Fibroblast of pulmonary artery (primary cell): ENCODE results near the gene ARL8A.
"Not testable (repeated sequence)": the region's sequence is repeated elsewhere in the genome, so short reads cannot be mapped to it uniquely, and the experiment has no call there.

Experiments used
- DNase-seq: peaks from one replicate; pipeline ENCODE4 v3.0.0-alpha.2; 2010; ENCODE audit warnings: low read depth
- H3K4me3 ChIP-seq: replicated peaks from 2 replicates; pipeline ENCODE4 v1.5.1; 2011; ENCODE audit warnings: low read depth, mild to moderate bottlenecking, control low read depth, low read length, moderate library complexity
- CTCF ChIP-seq: IDR thresholded peaks from 2 replicates; pipeline ENCODE4 v1.5.1; 2011; ENCODE audit warnings: mild to moderate bottlenecking, control low read depth, low read length, inconsistent platforms; ENCODE audit errors: missing control alignments

The ARL8A gene

GRCh38 chr1:202144402-202145067 lies at the start of gene ARL8A:
ARL8A (minus strand) TSS chr1:202144737; CDS start chr1:202144572, 165 bp downstream.
- DNase-seq = no peak
- no peak for TF ChIP-seq CTCF

GRCh38 chr1:202194328-202194648 lies 49.8 kb upstream of the ARL8A start:
- TF ChIP-seq CTCF = no peak
- no peak for DNase-seq
- no peak overlapping the region for H3K4me3 ChIP-seq

More at GRCh38 chr1:202144402-202145067, at the start of gene ARL8A:
- H3K4me3 ChIP-seq = peak within 1 kb of the TSS; percentile 80

GRCh38 chr1:202193614-202194327 lies 49.2 kb upstream of the ARL8A start, which contains the start of gene LGR6:
LGR6 (plus strand) TSS chr1:202193799; CDS start chr1:202193990, 191 bp downstream.
- H3K4me3 ChIP-seq = no peak within 1 kb of the TSS
- DNase-seq = no peak

DNA sequence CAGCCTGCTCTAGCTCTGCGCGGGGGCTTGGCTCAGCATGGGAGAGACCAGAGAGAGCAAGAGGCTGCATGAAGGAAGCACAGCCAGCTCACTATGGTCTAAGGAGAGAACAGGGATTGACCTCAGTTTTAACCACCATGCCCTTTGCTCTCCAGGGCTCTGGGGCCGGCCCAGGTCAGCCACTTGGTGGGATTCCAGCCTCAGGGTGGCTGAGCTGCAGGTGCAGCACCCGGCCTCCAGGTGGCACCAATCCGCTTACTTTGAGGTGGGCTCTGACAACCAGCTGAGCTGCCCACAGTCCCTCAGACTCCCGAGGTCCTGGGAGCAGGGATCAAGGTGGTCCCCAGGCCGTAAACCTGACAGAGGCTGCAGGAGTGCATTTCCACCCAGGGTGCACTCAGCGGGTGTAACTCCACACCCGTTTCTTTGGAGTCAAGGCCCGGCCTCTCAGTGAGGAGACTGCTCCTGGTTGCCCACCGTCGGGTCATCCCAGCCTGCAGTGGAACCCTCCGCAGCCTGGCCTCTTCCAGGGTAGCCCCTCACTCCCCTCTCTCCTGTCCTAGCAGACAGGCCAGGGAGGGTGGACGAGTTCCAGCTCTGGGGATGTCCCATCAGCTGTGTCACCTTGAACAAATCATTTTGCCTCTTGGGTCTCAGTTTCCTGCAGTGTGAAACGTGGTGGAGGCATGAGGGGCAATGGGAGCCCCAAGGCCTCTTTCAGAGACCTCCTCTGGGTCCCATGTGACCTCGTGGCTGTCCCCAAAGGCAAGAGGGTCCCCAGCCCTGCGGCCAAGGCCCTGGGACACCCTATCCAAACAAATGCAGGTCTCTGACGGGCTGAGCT lies 48.5 kb upstream of the ARL8A start:
- peak; percentile 86 for TF ChIP-seq CTCF
- peak; percentile 59 for DNase-seq
- no peak overlapping the region for H3K4me3 ChIP-seq

More at GRCh38 chr1:202193614-202194327, 49.2 kb upstream of the ARL8A start, which contains the start of gene LGR6:
- no peak for TF ChIP-seq CTCF

DNA sequence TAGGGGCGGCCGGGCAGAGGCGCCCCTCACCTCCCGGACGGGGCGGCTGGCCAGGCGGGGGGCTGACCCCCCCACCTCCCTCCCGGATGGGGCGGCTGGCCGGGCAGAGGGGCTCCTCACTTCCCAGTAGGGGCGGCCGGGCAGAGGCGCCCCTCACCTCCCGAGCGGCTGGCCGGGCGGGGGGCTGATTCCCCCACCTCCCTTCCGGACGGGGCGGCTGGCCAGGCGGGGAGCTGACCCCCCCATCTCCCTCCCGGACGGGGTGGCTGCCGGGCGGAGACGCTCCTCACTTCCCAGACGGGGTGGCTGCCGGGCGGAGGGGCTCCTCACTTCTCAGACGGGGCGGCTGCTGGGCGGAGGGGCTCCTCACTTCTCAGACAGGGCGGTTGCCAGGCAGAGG lies 46.9 kb upstream of the ARL8A start:
- not testable (repeated sequence) for DNase-seq

DNA sequence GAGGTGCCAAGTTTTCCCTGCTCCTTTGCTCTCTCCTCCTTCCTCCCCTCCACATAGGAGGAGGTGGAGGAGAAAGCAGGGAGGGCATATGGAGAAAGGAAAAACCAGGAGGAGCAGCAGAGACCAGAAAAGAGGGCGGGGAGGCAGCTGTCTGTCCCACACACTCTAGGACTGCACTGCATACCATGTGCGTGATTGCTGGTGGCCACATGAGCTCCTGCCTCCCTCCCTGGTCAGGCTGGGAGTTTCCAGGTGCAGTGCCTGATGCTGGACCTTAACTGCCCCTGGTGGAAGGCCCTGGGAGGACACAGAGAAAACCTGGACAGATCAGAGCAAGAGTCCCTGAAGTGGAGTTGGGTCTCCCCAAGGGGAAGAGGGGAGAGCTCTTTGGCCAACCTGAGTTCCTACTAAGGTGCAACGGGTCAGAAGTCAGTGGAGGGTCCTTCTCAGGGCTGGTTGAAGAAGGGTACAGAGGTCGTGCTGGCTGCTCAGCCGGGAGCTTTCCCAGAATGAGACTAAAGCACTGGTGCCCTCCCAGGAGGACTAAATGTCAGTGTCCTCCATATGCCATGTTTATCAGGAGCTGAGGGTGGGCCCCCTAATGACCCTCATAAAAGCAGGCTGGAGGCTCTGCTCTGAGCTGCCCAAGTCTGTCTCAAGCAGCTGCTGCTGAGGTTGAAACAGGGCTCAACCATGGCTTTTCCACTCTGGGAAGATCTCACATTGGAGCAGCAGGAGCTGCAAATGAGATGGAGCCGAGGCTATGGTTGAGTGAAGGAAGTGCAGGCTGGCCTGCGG lies 45.6 kb upstream of the ARL8A start:
- no peak overlapping the region for H3K4me3 ChIP-seq
- TF ChIP-seq CTCF = peak; percentile 22
- DNase-seq = no peak

More for the DNA sequence above, 46.9 kb upstream of the ARL8A start:
- H3K4me3 ChIP-seq = not testable (repeated sequence)
